ENCODE results near the gene RSPH10B. TPM values are rescaled to one million over a fixed set of nuclear protein-coding genes. Genes with fewer than 3 reads are reported as not detected.

RSPH10B gene
- total and polyA plus RNA-seq, 2 of the 8 experiments (the other 6 are each of a cell fraction or from before 2014, with no cell fraction given) = 0.17 to 0.45 TPM

DNA sequence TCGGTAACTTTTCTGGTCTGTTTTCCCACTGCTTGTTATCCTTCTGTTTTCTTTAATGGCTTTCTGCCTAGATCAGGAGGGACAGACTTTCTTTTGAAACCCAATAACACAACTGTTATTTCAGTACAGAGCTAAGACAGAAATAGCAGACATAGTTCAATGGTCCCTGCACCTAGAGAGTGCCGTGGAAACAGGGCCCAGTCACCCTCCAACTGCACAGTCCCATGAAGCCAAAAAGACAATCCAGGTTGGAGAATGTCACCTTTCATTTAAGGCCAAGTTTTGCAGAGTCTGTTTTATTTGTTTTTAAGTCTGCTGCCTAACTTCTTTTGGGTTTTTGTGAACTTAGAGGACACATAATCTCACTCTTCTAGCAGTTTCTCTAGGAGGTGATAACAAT is 41.1 kb upstream of the RSPH10B start:
- Histone ChIP-seq H3K4me3 (ENCODE audit: extremely low read depth in 1 of 4, insufficient read depth in 2 of 4, low read depth in 3 of 4, low read length in 4 of 4) (no peak overlapping the region), H3K9ac (replicated peaks in 1 of 4; ENCODE audit: extremely low read depth in 1 of 4, low read depth in 3 of 4, low read length in 3 of 4) (peak overlapping the region in 1 of 4 experiments; percentile 4; a peak in 1 of 7 replicates), H3K79me2 (ENCODE audit: control insufficient read depth in 1 of 2, insufficient read depth in 2 of 2, low read length in 2 of 2) (peaks cover 2 to 56% of the 10 kb centered on the region in 2 experiments; a peak in 3 of 4 replicates), H3K23ac (ENCODE audit: insufficient read length) (no peak overlapping the region), H3K4me1 (replicated peaks in 1 of 4; ENCODE audit: control insufficient read depth in 3 of 4, insufficient read depth in 4 of 4, low read length in 3 of 4) (peaks cover 0 to 3% (median 0%) of the 10 kb centered on the region in 4 experiments; a peak in 1 of 7 replicates), H4K5ac (ENCODE audit: insufficient read length, low read depth, low read length) (no peak overlapping the region), H2AK5ac (ENCODE audit: low read depth, low read length) (no peak overlapping the region), H2BK12ac (ENCODE audit: low read depth, low read length) (no peak overlapping the region), H3K14ac (ENCODE audit: insufficient read length) (no peak overlapping the region), H3K27me3 (replicated peaks in 1 of 4; ENCODE audit: control insufficient read depth in 3 of 4, extremely low read depth in 1 of 4, insufficient read depth in 3 of 4, low read length in 3 of 4) (no peaks in the 10 kb centered on the region), H3K18ac (ENCODE audit: extremely low read depth, low read length) (no peak overlapping the region), H3K4me2 (ENCODE audit: insufficient read depth in 1 of 2, low read depth in 2 of 2, low read length in 2 of 2) (peak overlapping the region in 1 of 2 experiments; percentile 75; a peak in 1 of 4 replicates), H3K23me2 (ENCODE audit: low read depth, low read length) (no peaks in the 10 kb centered on the region), H2BK120ac (replicated peaks; ENCODE audit: low read depth, low read length) (no peak overlapping the region), H4K8ac (ENCODE audit: extremely low read depth, insufficient read depth, low read length) (no peak overlapping the region), H2AFZ (ENCODE audit: low read length) (no peak overlapping the region), H3K79me1 (ENCODE audit: low read depth, low read length) (peaks cover 4% of the 10 kb centered on the region), H3K56ac (replicated peaks; ENCODE audit: insufficient read length, low read depth, low read length) (no peak overlapping the region), H2BK5ac (ENCODE audit: low read depth, low read length) (no peak overlapping the region), H4K91ac (replicated peaks; ENCODE audit: insufficient read length, low read length) (no peak overlapping the region), H2BK20ac (ENCODE audit: low read length) (no peak overlapping the region), H2BK15ac (ENCODE audit: low read length) (no peak overlapping the region), H3K27ac (ENCODE audit: low read depth, low read length) (no peak overlapping the region), H3K4ac (replicated peaks; ENCODE audit: insufficient read length, low read depth, low read length) (no peak overlapping the region), H3K9me3 (ENCODE audit: insufficient read depth in 2 of 2, low read depth in 1 of 2, low read length in 1 of 2) (no peaks in the 10 kb centered on the region), H3K36me3 (ENCODE audit: control insufficient read depth in 2 of 4, insufficient read depth in 4 of 4, low read length in 3 of 4) (peaks cover 15 to 46% (median 23%) of the 10 kb centered on the region in 4 experiments), H4K20me1 (replicated peaks in 1 of 2; ENCODE audit: control insufficient read depth in 1 of 2, insufficient read depth in 2 of 2, low read length in 2 of 2) (peaks cover 2 to 9% of the 10 kb centered on the region in 2 experiments)
- no peak for DNase-seq (ENCODE audit: low read depth in 1 of 2, low spot score in 2 of 2)
- TF ChIP-seq SIX5 (IDR thresholded peaks at IDR 0.05; ENCODE audit: low read depth, low read length) (no peak), PHF8 (conservative IDR thresholded peaks at IDR 0.05; ENCODE audit: low read depth, low read length) (no peak)
- WGBS, 2 experiments (ENCODE audit: extremely low coverage in 1 of 2, insufficient coverage in 1 of 2, insufficient read length in 1 of 2, insufficient replicate concordance in 2 of 2, low coverage in 1 of 2, low lambda C conversion rate in 2 of 2, missing lambda C conversion rate in 1 of 2) = 86% methylated on average over 2 of the region's 2 CpGs; no CpG with 5 or more reads in 1 of the 2 experiments
- ChIA-PET CTCF (ENCODE audit: partially characterized antibody) (interaction anchor here (0.6 kb wide), 1 partner anchor 447 kb away, joined by 3 read pairs; no protein-coding TSS in a partner anchor), POLR2A (ENCODE audit: partially characterized antibody) (interaction anchor here (8.0 kb wide), 1 partner anchor 13 kb away, joined by 66 read pairs; no protein-coding TSS in a partner anchor)
- FAIRE-seq = no peak
